GM12873 (cell line): Measurements from ENCODE around the gene TARBP1.

Source experiments
- TF ChIP-seq, protein P1 (sequence below): IDR thresholded peaks from 2 replicates; pipeline ENCODE4 v1.5.1; 2012; ENCODE audit warnings: low read depth, mild to moderate bottlenecking, moderate library complexity, low read length, control low read depth; ENCODE audit not compliant: insufficient read depth; ENCODE audit errors: missing control alignments

TARBP1 gene

DNA sequence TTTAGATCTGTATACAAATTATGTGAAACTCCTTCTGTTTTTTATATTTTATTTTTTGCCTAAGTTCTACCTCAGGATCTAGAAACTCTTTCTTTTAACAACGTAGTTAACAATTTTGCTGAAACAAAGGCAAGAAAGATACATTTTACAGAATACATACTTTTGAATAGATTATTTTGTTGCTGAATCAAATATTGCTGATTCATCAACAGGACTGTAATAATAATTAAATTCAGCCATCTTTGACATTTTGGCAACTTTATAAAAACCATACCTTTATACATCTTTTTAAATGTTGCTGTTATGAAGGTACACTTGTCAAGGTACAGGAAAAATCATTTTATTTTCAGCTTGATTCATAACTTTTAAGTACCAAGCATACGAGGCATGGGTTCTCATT lies 116.4 kb downstream of the TARBP1 start:
- TF ChIP-seq, protein P1, sequence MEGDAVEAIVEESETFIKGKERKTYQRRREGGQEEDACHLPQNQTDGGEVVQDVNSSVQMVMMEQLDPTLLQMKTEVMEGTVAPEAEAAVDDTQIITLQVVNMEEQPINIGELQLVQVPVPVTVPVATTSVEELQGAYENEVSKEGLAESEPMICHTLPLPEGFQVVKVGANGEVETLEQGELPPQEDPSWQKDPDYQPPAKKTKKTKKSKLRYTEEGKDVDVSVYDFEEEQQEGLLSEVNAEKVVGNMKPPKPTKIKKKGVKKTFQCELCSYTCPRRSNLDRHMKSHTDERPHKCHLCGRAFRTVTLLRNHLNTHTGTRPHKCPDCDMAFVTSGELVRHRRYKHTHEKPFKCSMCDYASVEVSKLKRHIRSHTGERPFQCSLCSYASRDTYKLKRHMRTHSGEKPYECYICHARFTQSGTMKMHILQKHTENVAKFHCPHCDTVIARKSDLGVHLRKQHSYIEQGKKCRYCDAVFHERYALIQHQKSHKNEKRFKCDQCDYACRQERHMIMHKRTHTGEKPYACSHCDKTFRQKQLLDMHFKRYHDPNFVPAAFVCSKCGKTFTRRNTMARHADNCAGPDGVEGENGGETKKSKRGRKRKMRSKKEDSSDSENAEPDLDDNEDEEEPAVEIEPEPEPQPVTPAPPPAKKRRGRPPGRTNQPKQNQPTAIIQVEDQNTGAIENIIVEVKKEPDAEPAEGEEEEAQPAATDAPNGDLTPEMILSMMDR, result no peak

DNA sequence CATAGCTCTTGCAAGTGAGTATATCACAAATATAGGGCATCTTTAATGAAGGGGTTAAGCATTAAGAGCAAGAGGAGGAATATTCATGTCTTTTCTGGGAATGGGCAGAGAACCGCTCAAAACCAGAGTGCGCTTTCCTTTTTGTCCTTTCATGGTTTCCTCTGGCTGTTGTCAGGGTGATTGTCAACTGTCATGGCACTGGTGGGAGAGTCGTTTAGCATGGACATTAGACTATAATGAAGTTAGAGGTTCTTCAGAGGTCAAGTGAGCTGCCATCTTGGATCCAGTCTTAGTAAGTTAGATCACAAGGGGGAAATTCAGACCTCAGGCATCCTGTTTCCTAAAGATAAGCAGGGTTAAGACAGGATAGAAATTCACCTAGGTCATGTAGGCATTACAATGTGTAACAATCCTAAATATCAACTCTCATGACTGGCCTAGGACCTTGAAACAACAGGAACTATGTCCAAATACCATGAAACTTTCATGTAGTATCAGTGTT lies 117.8 kb downstream of the TARBP1 start:
- TF ChIP-seq, protein P1, result no peak

DNA sequence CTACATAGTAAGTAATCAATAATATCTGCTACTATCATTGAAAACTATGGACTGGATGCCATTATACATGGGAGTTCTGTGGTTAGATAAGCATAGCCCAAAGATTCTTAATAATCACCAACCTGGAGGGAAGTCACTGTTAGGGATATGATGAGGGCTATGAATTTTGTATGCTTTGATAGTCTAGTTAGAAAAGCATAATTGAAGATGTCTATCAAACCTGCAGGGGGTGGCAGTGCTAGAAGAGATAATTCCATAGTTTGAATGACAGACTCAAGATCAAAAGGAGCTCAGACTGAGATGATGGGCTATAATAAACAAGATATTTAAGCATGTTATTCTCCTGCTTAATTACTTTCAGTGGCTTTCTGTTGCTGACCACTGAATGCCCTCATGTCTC lies 121.1 kb downstream of the TARBP1 start:
- TF ChIP-seq, protein P1, result no peak

DNA sequence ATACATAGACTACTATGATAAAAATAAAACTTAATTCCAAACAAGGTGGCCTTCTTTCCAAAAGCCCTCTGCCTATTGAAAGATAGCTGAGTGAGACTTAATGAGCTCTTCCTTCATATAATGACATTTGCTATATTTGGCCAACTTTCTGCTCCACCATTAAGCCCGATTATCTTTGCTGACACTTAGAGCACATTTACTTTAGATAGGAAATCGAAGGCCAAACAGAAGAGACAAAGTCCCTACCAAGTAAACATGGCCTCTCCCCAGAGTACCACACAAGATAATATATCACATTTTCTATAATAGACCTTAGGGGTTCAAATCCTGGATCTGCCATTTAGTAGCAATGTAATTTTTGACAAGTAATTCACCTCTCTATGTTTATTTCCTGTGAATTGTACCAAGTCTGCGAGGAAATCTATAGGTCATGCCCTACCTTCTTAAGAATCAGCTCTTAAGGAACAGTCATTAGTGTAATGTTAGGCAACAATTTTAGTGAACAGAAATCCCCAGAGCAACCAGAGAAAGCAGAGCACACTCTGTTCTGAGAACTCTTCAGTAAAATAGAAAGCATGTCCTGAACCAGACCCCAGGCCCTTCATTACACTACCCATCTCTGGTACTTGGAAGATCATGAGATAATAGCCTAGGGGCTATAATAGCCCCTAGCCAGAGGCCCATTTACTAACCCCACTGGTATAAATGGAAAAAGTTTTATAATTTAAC lies 123.0 kb downstream of the TARBP1 start:
- TF ChIP-seq, protein P1, result no peak

DNA sequence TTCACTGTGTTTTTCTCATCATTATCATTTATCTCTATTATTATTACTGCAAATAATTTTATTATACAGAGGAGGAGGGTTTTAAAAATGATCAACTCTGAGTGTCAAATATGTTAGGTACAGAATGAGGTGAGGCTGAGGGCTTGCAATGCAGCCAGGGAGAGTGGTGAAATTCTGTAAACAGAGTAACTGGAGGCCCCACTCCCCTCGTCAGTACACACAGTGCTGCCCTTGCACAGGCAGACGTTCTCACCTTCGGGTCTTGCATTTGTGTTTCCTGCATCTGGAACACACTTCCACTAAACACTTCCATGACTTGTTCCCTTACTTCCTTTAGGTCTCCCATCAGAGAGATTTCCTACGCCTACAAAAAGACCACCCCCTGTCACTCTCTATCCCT lies 130.0 kb downstream of the TARBP1 start:
- TF ChIP-seq, protein P1, result no peak

DNA sequence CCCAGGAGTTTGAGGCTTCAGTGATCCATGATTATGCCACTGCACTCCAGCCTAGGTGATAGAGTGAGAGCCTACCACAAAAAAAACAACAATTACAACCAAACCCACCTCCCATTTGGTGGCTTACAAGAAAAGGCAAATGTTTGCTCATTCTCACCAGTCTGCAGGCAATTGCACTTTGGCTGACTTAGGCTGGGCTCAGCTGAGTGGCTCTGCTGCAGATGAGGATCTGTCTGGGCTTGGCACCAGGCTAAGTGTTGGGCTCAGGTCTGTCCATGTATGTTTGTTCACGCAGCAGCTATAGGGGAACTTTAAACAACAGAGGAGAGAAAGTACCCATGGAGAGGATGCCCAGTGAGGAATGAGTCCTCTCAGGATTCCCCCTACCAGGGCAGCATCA lies 133.7 kb downstream of the TARBP1 start:
- TF ChIP-seq, protein P1, result no peak

DNA sequence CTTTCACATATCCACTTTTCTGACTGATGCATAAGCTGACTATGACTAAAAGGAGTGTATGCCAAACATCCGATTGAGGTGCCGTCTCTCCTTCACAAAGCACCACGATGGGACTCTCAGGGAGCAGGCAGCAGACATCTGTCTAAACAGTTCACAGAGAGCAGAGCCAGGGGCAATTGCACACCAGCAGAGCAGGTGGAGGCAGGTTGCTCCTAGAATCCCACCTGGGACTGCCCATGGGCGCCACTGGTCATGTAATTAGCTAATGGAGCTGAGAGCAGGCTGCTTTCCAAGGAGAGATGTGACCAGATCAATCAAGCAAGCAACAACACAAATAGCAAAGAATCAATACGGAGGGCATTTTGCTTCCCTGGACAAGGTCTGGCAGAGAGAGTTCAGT lies 136.2 kb downstream of the TARBP1 start:
- TF ChIP-seq, protein P1, result no peak
